Panc1 (cell line): ENCODE data around the gene DSCAML1.

ENCODE experiments used
- CTCF ChIP-seq: fragments of 450-650 bp; IDR thresholded peaks from 2 replicates; pipeline ENCODE4 v1.5.1; 2017; ENCODE audit warnings: mild to moderate bottlenecking
- POLR2AphosphoS5 ChIP-seq: IDR thresholded peaks from 2 replicates; pipeline ENCODE4 v1.6.1; 2012; ENCODE audit warnings: mild to moderate bottlenecking, low read depth, low read length, moderate library complexity
- REST ChIP-seq, 2 experiments: IDR thresholded peaks; 2 replicates each; pipeline ENCODE4 v1.6.1; 2011 to 2012; ENCODE audit warnings: low read depth in 2 of 2, control low read depth in 1 of 2, low read length in 1 of 2, mild to moderate bottlenecking in 1 of 2, moderate library complexity in 1 of 2; ENCODE audit not compliant: insufficient read depth in 1 of 2
- SIN3A ChIP-seq: IDR thresholded peaks from 2 replicates; pipeline ENCODE4 v1.6.1; 2012; ENCODE audit warnings: low read depth, mild to moderate bottlenecking, low read length, moderate library complexity, borderline replicate concordance; ENCODE audit not compliant: insufficient read depth
- TCF7L2 ChIP-seq: IDR thresholded peaks from 2 replicates; pipeline ENCODE4 v1.6.1; 2011; ENCODE audit warnings: mild to moderate bottlenecking, low read depth, low read length, inconsistent platforms

GRCh38 chr11:117805045-117805444, 8.0 kb upstream of the DSCAML1 start:
- TF ChIP-seq CTCF, result no peak
- no peak for TF ChIP-seq POLR2AphosphoS5
- no peak for TF ChIP-seq SIN3A
- no peak for TF ChIP-seq REST (IDR thresholded peaks at IDR 0.05; ENCODE audit: insufficient read depth in 1 of 2, low read depth in 2 of 2, low read length in 1 of 2)
- TF ChIP-seq TCF7L2, result no peak
